Trophoblast cell (in vitro differentiated cells and primary cell): ENCODE measurements around the gene LY6G6D.

ENCODE experiments used
- DNase-seq, 2 donors: peaks; one replicate each; pipeline ENCODE4 v3.0.0-alpha.2; 2016
- H2AFZ ChIP-seq: 2 replicates; pipeline ENCODE4 v1.6.1; 2013; ENCODE audit warnings: low read length, moderate library complexity, mild to moderate bottlenecking; ENCODE audit not compliant: insufficient read depth, poor library complexity
- H2AK5ac ChIP-seq: 2 replicates; pipeline ENCODE4 v1.6.1; 2013; ENCODE audit warnings: mild to moderate bottlenecking, low read length
- H2BK120ac ChIP-seq: 2 replicates; pipeline ENCODE4 v1.6.1; 2013; ENCODE audit warnings: low read length, mild to moderate bottlenecking, moderate library complexity; ENCODE audit not compliant: insufficient read depth, poor library complexity
- H2BK12ac ChIP-seq: 2 replicates; pipeline ENCODE4 v1.6.1; 2013; ENCODE audit warnings: mild to moderate bottlenecking, low read length, moderate library complexity
- H2BK5ac ChIP-seq: 2 replicates; pipeline ENCODE4 v1.6.1; 2013; ENCODE audit warnings: low read length, low read depth, moderate library complexity, mild to moderate bottlenecking; ENCODE audit not compliant: poor library complexity
- H3K14ac ChIP-seq: 2 replicates; pipeline ENCODE4 v1.6.1; 2013; ENCODE audit warnings: mild to moderate bottlenecking, low read length
- H3K18ac ChIP-seq: 2 replicates; pipeline ENCODE4 v1.6.1; 2013; ENCODE audit warnings: mild to moderate bottlenecking, low read length
- H3K23ac ChIP-seq: 2 replicates; pipeline ENCODE4 v1.6.1; 2013; ENCODE audit warnings: low read length
- H3K27ac ChIP-seq: 2 replicates; pipeline ENCODE4 v1.5.1; 2013; ENCODE audit warnings: low read depth, mild to moderate bottlenecking, inconsistent platforms, low read length, moderate library complexity
- H3K27me3 ChIP-seq: 2 replicates; pipeline ENCODE4 v1.6.1; 2013; ENCODE audit warnings: inconsistent platforms, mild to moderate bottlenecking, low read length, moderate library complexity; ENCODE audit not compliant: insufficient read depth
- H3K36me3 ChIP-seq, 2 experiments: 1 replicate in 1 of 2; 2 replicates in 1 of 2; pipeline ENCODE4 v1.6.1; 2013; ENCODE audit warnings: low read length in 2 of 2, mild to moderate bottlenecking in 2 of 2, moderate library complexity in 1 of 2; ENCODE audit not compliant: insufficient read depth in 2 of 2, control insufficient read depth in 1 of 2
- H3K4ac ChIP-seq: 2 replicates; pipeline ENCODE4 v1.6.1; 2013; ENCODE audit warnings: low read depth, mild to moderate bottlenecking, low read length, moderate library complexity
- H3K4me1 ChIP-seq, 2 experiments: 1 replicate in 1 of 2; 2 replicates in 1 of 2; pipeline ENCODE4 v1.6.1; 2013; ENCODE audit warnings: low read length in 2 of 2, mild to moderate bottlenecking in 2 of 2, moderate library complexity in 1 of 2; ENCODE audit not compliant: insufficient read depth in 2 of 2, control insufficient read depth in 1 of 2
- H3K4me2 ChIP-seq: 2 replicates; pipeline ENCODE4 v1.6.1; 2013; ENCODE audit warnings: inconsistent platforms, mild to moderate bottlenecking, low read length, moderate library complexity
- H3K4me3 ChIP-seq: 2 replicates; pipeline ENCODE4 v1.5.1; 2013; ENCODE audit warnings: mild to moderate bottlenecking, low read depth, low read length, inconsistent platforms
- H3K79me1 ChIP-seq: one replicate; pipeline ENCODE4 v1.6.1; 2013; ENCODE audit warnings: low read length
- H3K79me2 ChIP-seq: 2 replicates; pipeline ENCODE4 v1.6.1; 2013; ENCODE audit warnings: low read length, mild to moderate bottlenecking; ENCODE audit not compliant: control insufficient read depth, insufficient read depth, poor library complexity
- H3K9ac ChIP-seq: 2 replicates; pipeline ENCODE4 v1.6.1; 2013; ENCODE audit warnings: mild to moderate bottlenecking, low read length
- H3K9me3 ChIP-seq: 2 replicates; pipeline ENCODE4 v1.6.1; 2013; ENCODE audit warnings: low read depth, mild to moderate bottlenecking, control low read depth, inconsistent platforms, low read length; ENCODE audit not compliant: insufficient read depth
- H4K12ac ChIP-seq: 2 replicates; pipeline ENCODE4 v1.6.1; 2013; ENCODE audit warnings: low read depth, mild to moderate bottlenecking, low read length, moderate library complexity
- H4K8ac ChIP-seq: 2 replicates; pipeline ENCODE4 v1.6.1; 2013; ENCODE audit warnings: low read depth, mild to moderate bottlenecking, low read length, moderate library complexity
- H4K91ac ChIP-seq: one replicate; pipeline ENCODE4 v1.6.1; 2013; ENCODE audit warnings: low read depth, mild to moderate bottlenecking, low read length, moderate library complexity
- WGBS: extraction: QIAGEN DNeasy Blood & Tissue Kit; methylation state at CpG from one replicate; pipeline ENCODE4 v1.1.7; 2013; ENCODE audit warnings: missing lambda C conversion rate; ENCODE audit not compliant: insufficient read length, insufficient coverage; ENCODE audit errors: extremely low coverage; 5-methylcytosine and 5-hydroxymethylcytosine counted together

The LY6G6D gene

GRCh38 chr6:31750411-31751022 is 35.4 kb downstream of the LY6G6D start:
- Histone ChIP-seq H4K91ac (no peak overlapping the region), H3K14ac (no peak overlapping the region), H3K36me3 (peaks cover 0 to 2% of the 10 kb centered on the region in 2 experiments), H2AFZ (no peak overlapping the region), H3K18ac (no peak overlapping the region), H3K23ac (no peak overlapping the region), H3K4me1 (peaks cover 6 to 8% of the 10 kb centered on the region in 2 experiments), H3K27ac (no peak overlapping the region), H2AK5ac (no peak overlapping the region), H3K4me2 (no peak overlapping the region), H2BK12ac (no peak overlapping the region), H3K4ac (no peak overlapping the region), H4K8ac (no peak overlapping the region), H4K12ac (no peak overlapping the region), H2BK5ac (no peak overlapping the region), H3K27me3 (no peaks in the 10 kb centered on the region), H3K79me1 (no peaks in the 10 kb centered on the region), H3K9ac (no peak overlapping the region), H3K9me3 (no peaks in the 10 kb centered on the region), H3K4me3 (no peak overlapping the region), H3K79me2 (no peaks in the 10 kb centered on the region), H2BK120ac (no peak overlapping the region)
- WGBS: no CpG with 5 or more reads among the region's 7 CpGs
- DNase-seq: no peak

- no peak overlapping the region for H3K27ac ChIP-seq
- no peak overlapping the region for H4K8ac ChIP-seq
- H2AFZ ChIP-seq: no peak overlapping the region
- H2BK5ac ChIP-seq: no peak overlapping the region
- H3K14ac ChIP-seq: no peak overlapping the region
- WGBS: no CpG with 5 or more reads among the region's 8 CpGs
- no peak overlapping the region for H2AK5ac ChIP-seq
- no peak overlapping the region for H3K23ac ChIP-seq
- H3K79me2 ChIP-seq: no peaks in the 10 kb centered on the region
- H4K12ac ChIP-seq: no peak overlapping the region
- H3K4me1 ChIP-seq: peaks cover 0 to 2% of the 10 kb centered on the region in 2 experiments
- no peak overlapping the region for H3K4ac ChIP-seq
- H2BK120ac ChIP-seq: no peak overlapping the region
- no peaks in the 10 kb centered on the region for H3K9me3 ChIP-seq
- H3K9ac ChIP-seq: no peak overlapping the region
- peaks cover 0 to 2% of the 10 kb centered on the region in 2 experiments for H3K36me3 ChIP-seq
- DNase-seq: no peak
- no peaks in the 10 kb centered on the region for H3K79me1 ChIP-seq
- no peak overlapping the region for H3K4me2 ChIP-seq
- no peak overlapping the region for H4K91ac ChIP-seq
- H2BK12ac ChIP-seq: no peak overlapping the region
- no peak overlapping the region for H3K4me3 ChIP-seq
- no peaks in the 10 kb centered on the region for H3K27me3 ChIP-seq
- H3K18ac ChIP-seq: no peak overlapping the region
These were observed 37.7 kb downstream of the LY6G6D start for GRCh38 chr6:31752739-31753319.

GRCh38 chr6:31758281-31758680 is 43.1 kb downstream of the LY6G6D start:
- Histone ChIP-seq H4K91ac (no peak overlapping the region), H4K12ac (no peak overlapping the region), H3K9me3 (peaks cover 2% of the 10 kb centered on the region), H3K79me2 (no peaks in the 10 kb centered on the region), H2AK5ac (no peak overlapping the region), H3K27me3 (no peaks in the 10 kb centered on the region), H2BK5ac (no peak overlapping the region), H3K4me2 (no peak overlapping the region), H3K4ac (no peak overlapping the region), H2AFZ (no peak overlapping the region), H2BK120ac (no peak overlapping the region), H3K79me1 (peaks cover 2% of the 10 kb centered on the region), H3K36me3 (peaks cover 0 to 3% of the 10 kb centered on the region in 2 experiments), H4K8ac (no peak overlapping the region), H3K27ac (no peak overlapping the region), H3K4me1 (peaks cover 2 to 5% of the 10 kb centered on the region in 2 experiments), H3K14ac (no peak overlapping the region), H3K9ac (no peak overlapping the region), H2BK12ac (no peak overlapping the region), H3K23ac (no peak overlapping the region), H3K18ac (no peak overlapping the region), H3K4me3 (no peak overlapping the region)
- no peak for DNase-seq
- WGBS: no CpG with 5 or more reads among the region's 2 CpGs

- H4K12ac ChIP-seq: no peak overlapping the region
- H4K91ac ChIP-seq: no peak overlapping the region
- H3K4me3 ChIP-seq: no peak overlapping the region
- H2AK5ac ChIP-seq: no peak overlapping the region
- H3K79me2 ChIP-seq: no peaks in the 10 kb centered on the region
- H3K9me3 ChIP-seq: peaks cover 2% of the 10 kb centered on the region
- H3K23ac ChIP-seq: no peak overlapping the region
- peaks cover 4% of the 10 kb centered on the region for H3K79me1 ChIP-seq
- no peak overlapping the region for H3K4me2 ChIP-seq
- no peaks in the 10 kb centered on the region for H3K27me3 ChIP-seq
- no CpG with 5 or more reads among the region's 5 CpGs for whole genome bisulfite sequencing
- H3K36me3 ChIP-seq: peaks cover 0 to 3% of the 10 kb centered on the region in 2 experiments
- DNase-seq: no peak
- H3K18ac ChIP-seq: no peak overlapping the region
- no peak overlapping the region for H3K9ac ChIP-seq
- no peak overlapping the region for H4K8ac ChIP-seq
- no peak overlapping the region for H3K4ac ChIP-seq
- no peak overlapping the region for H2BK5ac ChIP-seq
- H3K14ac ChIP-seq: no peak overlapping the region
- no peak overlapping the region for H2BK120ac ChIP-seq
- H3K4me1 ChIP-seq: peaks cover 7 to 8% of the 10 kb centered on the region in 2 experiments
- H2AFZ ChIP-seq: no peak overlapping the region
- no peak overlapping the region for H3K27ac ChIP-seq
- H2BK12ac ChIP-seq: no peak overlapping the region
These were observed 45.6 kb downstream of the LY6G6D start for GRCh38 chr6:31760790-31761189.
